Measurements from ENCODE around the gene TMEM150B.

The TMEM150B gene

GRCh38 chr19:55325172-55325571 is at the start of gene TMEM150B:
Gene TMEM150B (minus strand): TSS chr19:55325341. CDS start chr19:55321036, 4,305 bp downstream.
- no peaks in the 10 kb centered on the region for H3K27me3 ChIP-seq (ENCODE audit: low read length)
- TF ChIP-seq EZH2phosphoT487 (conservative IDR thresholded peaks at IDR 0.05; ENCODE audit: low read length) (no peak), CTCF (IDR thresholded peaks at IDR 0.05; ENCODE audit: insufficient read depth, low read length, poor library complexity, severe bottlenecking) (no peak)
- no peaks in the 10 kb centered on the region for H3K9me3 ChIP-seq (ENCODE audit: insufficient read depth, low read length)
- H3K4me2 ChIP-seq (ENCODE audit: low read depth, low read length, poor library complexity, severe bottlenecking) = no peak within 1 kb of the TSS
- no peak within 1 kb of the TSS for H3K9ac ChIP-seq (ENCODE audit: low read length)
- no peak within 1 kb of the TSS for H3K27ac ChIP-seq (ENCODE audit: low read depth, low read length)
- H2AFZ ChIP-seq (ENCODE audit: low read depth, low read length, severe bottlenecking) = no peak within 1 kb of the TSS
- no peaks in the 10 kb centered on the region for H3K79me2 ChIP-seq (ENCODE audit: insufficient read depth, low read length)
- no peaks in the 10 kb centered on the region for H3K9me2 ChIP-seq (replicated peaks; ENCODE audit: insufficient read depth, low read length)
- H3K36me3 ChIP-seq (ENCODE audit: low read length) = no peaks in the 10 kb centered on the region
- no peak within 1 kb of the TSS for H3K4me3 ChIP-seq (ENCODE audit: insufficient read depth, low read length, poor library complexity, severe bottlenecking)
- H3F3A ChIP-seq (ENCODE audit: insufficient read depth) = no peaks in the 10 kb centered on the region
- no peaks in the 10 kb centered on the region for H4K20me1 ChIP-seq (ENCODE audit: low read depth, low read length)

GRCh38 chr19:55373993-55374757 is 49.0 kb upstream of the TMEM150B start:
- no peak overlapping the region for H2AFZ ChIP-seq (ENCODE audit: low read depth, low read length, severe bottlenecking)
- H3K36me3 ChIP-seq (ENCODE audit: low read length) = no peaks in the 10 kb centered on the region
- H3K9ac ChIP-seq (ENCODE audit: low read length) = no peak overlapping the region
- no peaks in the 10 kb centered on the region for H3K79me2 ChIP-seq (ENCODE audit: insufficient read depth, low read length)
- no peaks in the 10 kb centered on the region for H3F3A ChIP-seq (ENCODE audit: insufficient read depth)
- H3K9me2 ChIP-seq (replicated peaks; ENCODE audit: insufficient read depth, low read length) = no peaks in the 10 kb centered on the region
- no peaks in the 10 kb centered on the region for H4K20me1 ChIP-seq (ENCODE audit: low read depth, low read length)
- no peak overlapping the region for H3K27ac ChIP-seq (ENCODE audit: low read depth, low read length)
- no peak overlapping the region for H3K4me3 ChIP-seq (ENCODE audit: insufficient read depth, low read length, poor library complexity, severe bottlenecking)
- no peak for TF ChIP-seq CTCF (IDR thresholded peaks at IDR 0.05; ENCODE audit: insufficient read depth, low read length, poor library complexity, severe bottlenecking)
- no peak for TF ChIP-seq EZH2phosphoT487 (conservative IDR thresholded peaks at IDR 0.05; ENCODE audit: low read length)
- no peaks in the 10 kb centered on the region for H3K27me3 ChIP-seq (ENCODE audit: low read length)
- H3K9me3 ChIP-seq (ENCODE audit: insufficient read depth, low read length) = no peaks in the 10 kb centered on the region
- no peak overlapping the region for H3K4me2 ChIP-seq (ENCODE audit: low read depth, low read length, poor library complexity, severe bottlenecking)

- no peaks in the 10 kb centered on the region for H4K20me1 ChIP-seq (ENCODE audit: low read depth, low read length)
- H3K4me2 ChIP-seq (ENCODE audit: low read depth, low read length, poor library complexity, severe bottlenecking) = no peak overlapping the region
- TF ChIP-seq EZH2phosphoT487 (conservative IDR thresholded peaks at IDR 0.05; ENCODE audit: low read length) = no peak
- TF ChIP-seq CTCF (IDR thresholded peaks at IDR 0.05; ENCODE audit: insufficient read depth, low read length, poor library complexity, severe bottlenecking) = no peak
- H3K27ac ChIP-seq (ENCODE audit: low read depth, low read length) = no peak overlapping the region
- H3K36me3 ChIP-seq (ENCODE audit: low read length) = no peaks in the 10 kb centered on the region
- no peaks in the 10 kb centered on the region for H3K9me3 ChIP-seq (ENCODE audit: insufficient read depth, low read length)
- no peaks in the 10 kb centered on the region for H3K79me2 ChIP-seq (ENCODE audit: insufficient read depth, low read length)
- H3F3A ChIP-seq (ENCODE audit: insufficient read depth) = no peaks in the 10 kb centered on the region
- H3K4me3 ChIP-seq (ENCODE audit: insufficient read depth, low read length, poor library complexity, severe bottlenecking) = no peak overlapping the region
- H3K27me3 ChIP-seq (ENCODE audit: low read length) = no peaks in the 10 kb centered on the region
- no peaks in the 10 kb centered on the region for H3K9me2 ChIP-seq (replicated peaks; ENCODE audit: insufficient read depth, low read length)
- H2AFZ ChIP-seq (ENCODE audit: low read depth, low read length, severe bottlenecking) = no peak overlapping the region
- no peak overlapping the region for H3K9ac ChIP-seq (ENCODE audit: low read length)
Measured at GRCh38 chr19:55373306-55373992, 48.3 kb upstream of the TMEM150B start.

All from SU-DHL-6 (cell line).